SK-N-SH treated with all-trans-retinoic acid at 6 μM for 48 hours (cell line): Measurements from ENCODE around the gene SYNGAP1.

Experiments
- ZC3H10 ChIP-seq: fragments of 250-450 bp; sonication (Bioruptor Pico); IDR thresholded peaks from 2 replicates; pipeline ENCODE4 v1.5.1; 2021; ENCODE audit warnings: mild to moderate bottlenecking, moderate library complexity
- TF ChIP-seq, protein P1 (sequence below): fragments of 250-450 bp; sonication (Bioruptor Pico); IDR thresholded peaks from 2 replicates; pipeline ENCODE4 v1.8.0; 2020; ENCODE audit warnings: mild to moderate bottlenecking, moderate library complexity, borderline replicate concordance

DNA sequence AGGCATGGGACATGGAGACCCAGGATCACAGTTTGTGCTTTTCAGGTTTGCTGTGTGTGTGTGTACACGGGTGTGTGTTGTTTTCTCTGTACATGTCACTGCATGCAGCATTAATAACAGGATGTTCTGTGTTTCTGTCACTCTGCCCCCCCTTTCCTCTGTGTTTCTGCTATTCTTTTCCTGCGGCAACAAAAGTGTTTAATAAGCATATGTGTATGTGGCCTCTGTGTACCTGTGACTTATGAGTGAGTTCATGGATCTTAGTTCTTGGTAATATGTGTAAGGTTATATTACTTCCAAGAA lies 9.8 kb downstream of the SYNGAP1 start:
- TF ChIP-seq ZC3H10 (CRISPR knock-in tag) = no peak
- TF ChIP-seq, protein P1, sequence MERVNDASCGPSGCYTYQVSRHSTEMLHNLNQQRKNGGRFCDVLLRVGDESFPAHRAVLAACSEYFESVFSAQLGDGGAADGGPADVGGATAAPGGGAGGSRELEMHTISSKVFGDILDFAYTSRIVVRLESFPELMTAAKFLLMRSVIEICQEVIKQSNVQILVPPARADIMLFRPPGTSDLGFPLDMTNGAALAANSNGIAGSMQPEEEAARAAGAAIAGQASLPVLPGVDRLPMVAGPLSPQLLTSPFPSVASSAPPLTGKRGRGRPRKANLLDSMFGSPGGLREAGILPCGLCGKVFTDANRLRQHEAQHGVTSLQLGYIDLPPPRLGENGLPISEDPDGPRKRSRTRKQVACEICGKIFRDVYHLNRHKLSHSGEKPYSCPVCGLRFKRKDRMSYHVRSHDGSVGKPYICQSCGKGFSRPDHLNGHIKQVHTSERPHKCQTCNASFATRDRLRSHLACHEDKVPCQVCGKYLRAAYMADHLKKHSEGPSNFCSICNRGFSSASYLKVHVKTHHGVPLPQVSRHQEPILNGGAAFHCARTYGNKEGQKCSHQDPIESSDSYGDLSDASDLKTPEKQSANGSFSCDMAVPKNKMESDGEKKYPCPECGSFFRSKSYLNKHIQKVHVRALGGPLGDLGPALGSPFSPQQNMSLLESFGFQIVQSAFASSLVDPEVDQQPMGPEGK (CRISPR knock-in tag) = no peak
